ENCODE results near the gene PDZD2.

The PDZD2 gene

DNA sequence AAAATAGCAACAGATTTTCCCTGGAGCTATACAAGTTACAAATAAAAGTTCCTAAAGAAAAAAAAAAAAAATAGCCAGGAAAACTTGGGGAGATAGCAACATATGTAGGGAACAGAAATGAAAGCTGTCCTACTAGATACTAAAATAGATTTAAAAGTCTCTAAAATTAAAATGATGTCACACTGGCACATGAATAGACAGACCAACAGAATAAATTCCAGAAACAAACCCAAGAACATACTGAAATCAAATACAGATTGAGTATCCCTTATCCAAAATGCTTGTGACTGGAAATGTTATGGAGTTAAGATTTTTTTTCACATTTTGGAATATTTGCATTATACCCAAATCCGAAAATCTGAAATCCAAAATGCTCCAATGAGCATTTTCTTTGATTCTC is 511.4 kb downstream of the PDZD2 start:
- Histone ChIP-seq H4K20me1 (ENCODE audit: control insufficient read depth, insufficient read depth, low read depth, low read length) (peaks cover 7% of the 10 kb centered on the region), H3K27me3 (ENCODE audit: control insufficient read depth, low read length) (no peaks in the 10 kb centered on the region), H3K36me3 (ENCODE audit: control insufficient read depth, low read length) (peaks cover 11% of the 10 kb centered on the region), H3K4me1 (ENCODE audit: control insufficient read depth, low read length) (0 out of 2 replicates have a peak, but pooled peaks cover 3% of the 10 kb centered on the region), H3K4me3 (ENCODE audit: low read length) (no peak overlapping the region), H3K9me2 (replicated peaks; ENCODE audit: control insufficient read depth, low read length) (no peaks in the 10 kb centered on the region), H3K27ac (ENCODE audit: low read depth, low read length) (no peak overlapping the region), H3K9me3 (ENCODE audit: control insufficient read depth, insufficient read depth, low read length) (no peaks in the 10 kb centered on the region), H3K4me2 (ENCODE audit: low read length) (no peak overlapping the region), H3F3A (ENCODE audit: control insufficient read depth, insufficient read depth) (no peaks in the 10 kb centered on the region; the same call in 1 of the 2 replicates), H3K79me2 (ENCODE audit: control insufficient read depth, low read length) (peaks cover 99% of the 10 kb centered on the region)
- TF ChIP-seq, protein P1, sequence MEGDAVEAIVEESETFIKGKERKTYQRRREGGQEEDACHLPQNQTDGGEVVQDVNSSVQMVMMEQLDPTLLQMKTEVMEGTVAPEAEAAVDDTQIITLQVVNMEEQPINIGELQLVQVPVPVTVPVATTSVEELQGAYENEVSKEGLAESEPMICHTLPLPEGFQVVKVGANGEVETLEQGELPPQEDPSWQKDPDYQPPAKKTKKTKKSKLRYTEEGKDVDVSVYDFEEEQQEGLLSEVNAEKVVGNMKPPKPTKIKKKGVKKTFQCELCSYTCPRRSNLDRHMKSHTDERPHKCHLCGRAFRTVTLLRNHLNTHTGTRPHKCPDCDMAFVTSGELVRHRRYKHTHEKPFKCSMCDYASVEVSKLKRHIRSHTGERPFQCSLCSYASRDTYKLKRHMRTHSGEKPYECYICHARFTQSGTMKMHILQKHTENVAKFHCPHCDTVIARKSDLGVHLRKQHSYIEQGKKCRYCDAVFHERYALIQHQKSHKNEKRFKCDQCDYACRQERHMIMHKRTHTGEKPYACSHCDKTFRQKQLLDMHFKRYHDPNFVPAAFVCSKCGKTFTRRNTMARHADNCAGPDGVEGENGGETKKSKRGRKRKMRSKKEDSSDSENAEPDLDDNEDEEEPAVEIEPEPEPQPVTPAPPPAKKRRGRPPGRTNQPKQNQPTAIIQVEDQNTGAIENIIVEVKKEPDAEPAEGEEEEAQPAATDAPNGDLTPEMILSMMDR (IDR thresholded peaks at IDR 0.05; ENCODE audit: low read depth, low read length, poor library complexity, severe bottlenecking): no peak
- TF ChIP-seq EZH2phosphoT487 (IDR thresholded peaks at IDR 0.05; ENCODE audit: borderline replicate concordance, low read length): no peak

DNA sequence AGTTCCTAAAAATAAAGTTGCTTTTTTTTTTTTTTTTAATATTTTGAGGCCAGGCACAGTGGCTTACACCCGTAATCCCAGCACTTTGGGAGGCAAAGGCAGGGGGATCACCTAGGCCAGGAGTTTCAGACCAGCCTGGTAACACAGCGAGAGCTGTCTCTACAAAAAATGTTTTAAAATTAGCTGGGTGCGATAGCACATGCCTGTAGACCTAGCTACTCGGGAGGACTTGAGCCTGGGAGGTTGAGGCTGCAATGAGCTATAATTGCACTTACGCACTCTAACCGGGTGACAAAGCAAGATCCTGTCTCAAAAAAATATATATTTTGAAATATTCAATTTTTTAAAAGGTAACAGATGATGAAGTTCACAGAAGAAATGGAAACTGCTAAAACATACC is 512.3 kb downstream of the PDZD2 start:
- Histone ChIP-seq H3F3A (ENCODE audit: control insufficient read depth, insufficient read depth) (no peaks in the 10 kb centered on the region; the same call in 1 of the 2 replicates), H3K4me1 (ENCODE audit: control insufficient read depth, low read length) (0 out of 2 replicates have a peak, but pooled peaks cover 3% of the 10 kb centered on the region), H3K4me2 (ENCODE audit: low read length) (no peak overlapping the region), H3K36me3 (ENCODE audit: control insufficient read depth, low read length) (peaks cover 11% of the 10 kb centered on the region), H3K27ac (ENCODE audit: low read depth, low read length) (no peak overlapping the region), H4K20me1 (ENCODE audit: control insufficient read depth, insufficient read depth, low read depth, low read length) (peaks cover 7% of the 10 kb centered on the region; the same call in 1 of the 2 replicates), H3K9me2 (replicated peaks; ENCODE audit: control insufficient read depth, low read length) (no peaks in the 10 kb centered on the region), H3K79me2 (ENCODE audit: control insufficient read depth, low read length) (peaks cover 99% of the 10 kb centered on the region), H3K9me3 (ENCODE audit: control insufficient read depth, insufficient read depth, low read length) (no peaks in the 10 kb centered on the region), H3K4me3 (ENCODE audit: low read length) (no peak overlapping the region), H3K27me3 (ENCODE audit: control insufficient read depth, low read length) (no peaks in the 10 kb centered on the region)
- TF ChIP-seq, protein P1 (IDR thresholded peaks at IDR 0.05; ENCODE audit: low read depth, low read length, poor library complexity, severe bottlenecking): no peak
- no peak for TF ChIP-seq EZH2phosphoT487 (IDR thresholded peaks at IDR 0.05; ENCODE audit: borderline replicate concordance, low read length)

DNA sequence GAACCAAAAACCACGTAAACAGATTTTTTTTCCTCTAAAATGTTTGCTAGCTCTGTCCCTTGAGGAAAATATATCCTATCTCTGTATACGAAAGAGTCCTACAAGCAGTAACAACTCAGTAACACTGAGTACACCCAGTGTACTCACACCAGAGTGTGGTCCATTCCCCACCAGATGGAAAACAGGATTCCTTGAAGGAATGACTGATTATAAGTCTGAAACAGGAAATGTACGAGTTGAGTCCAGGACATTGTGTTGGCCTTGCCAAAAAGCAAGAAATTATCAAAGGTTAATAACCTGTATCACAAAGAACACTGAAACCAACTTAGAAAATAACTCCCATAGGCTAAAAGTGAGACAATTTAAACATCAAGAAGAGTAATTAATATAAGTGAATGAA is 514.8 kb downstream of the PDZD2 start:
- peaks cover 19% of the 10 kb centered on the region for H3K36me3 ChIP-seq (ENCODE audit: control insufficient read depth, low read length)
- H4K20me1 ChIP-seq (ENCODE audit: control insufficient read depth, insufficient read depth, low read depth, low read length): peaks cover 12% of the 10 kb centered on the region; the same call in 1 of the 2 replicates
- H3K79me2 ChIP-seq (ENCODE audit: control insufficient read depth, low read length): peaks cover 97% of the 10 kb centered on the region
- H3K4me3 ChIP-seq (ENCODE audit: low read length): no peak overlapping the region
- H3K9me3 ChIP-seq (ENCODE audit: control insufficient read depth, insufficient read depth, low read length): no peaks in the 10 kb centered on the region
- H3K4me2 ChIP-seq (ENCODE audit: low read length): no peak overlapping the region
- 0 out of 2 replicates have a peak, but pooled peaks cover 3% of the 10 kb centered on the region for H3K4me1 ChIP-seq (ENCODE audit: control insufficient read depth, low read length)
- H3K27ac ChIP-seq (ENCODE audit: low read depth, low read length): no peak overlapping the region
- no peaks in the 10 kb centered on the region for H3K9me2 ChIP-seq (replicated peaks; ENCODE audit: control insufficient read depth, low read length)
- no peaks in the 10 kb centered on the region for H3K27me3 ChIP-seq (ENCODE audit: control insufficient read depth, low read length)
- TF ChIP-seq EZH2phosphoT487 (IDR thresholded peaks at IDR 0.05; ENCODE audit: borderline replicate concordance, low read length): no peak
- TF ChIP-seq, protein P1 (IDR thresholded peaks at IDR 0.05; ENCODE audit: low read depth, low read length, poor library complexity, severe bottlenecking): no peak
- H3F3A ChIP-seq (ENCODE audit: control insufficient read depth, insufficient read depth): no peaks in the 10 kb centered on the region; the same call in 1 of the 2 replicates

Data from DOHH2 (cell line).